Measurements from ENCODE around the gene RREB1. TPM values are rescaled to one million over a fixed set of nuclear protein-coding genes. Genes with fewer than 3 reads are reported as not detected.

The RREB1 gene
- total RNA-seq, 4 donors from 2014 or later = 73.9 to 214 (median 107) TPM

DNA sequence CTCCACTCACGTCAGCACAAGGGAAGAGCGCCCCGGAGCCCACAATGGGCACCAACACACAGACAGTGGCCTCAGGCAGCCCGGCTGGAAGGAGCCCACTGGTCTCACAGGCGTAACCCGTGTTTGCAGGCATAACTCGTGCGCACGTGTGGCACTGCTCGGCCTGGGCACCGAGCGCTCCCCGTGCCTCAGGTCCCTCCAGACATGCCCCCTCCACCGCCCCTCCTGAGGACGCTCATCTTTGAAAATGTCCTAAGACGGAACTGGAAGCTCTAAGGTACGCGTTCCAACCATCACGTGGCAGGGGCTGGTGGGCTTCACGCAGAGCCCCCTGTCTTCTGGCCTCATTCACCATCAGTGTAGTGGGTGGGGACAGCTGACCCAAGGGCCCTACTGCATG, 160.6 kb downstream of the RREB1 start:
- Histone ChIP-seq H3K27me3 (no peaks in the 10 kb centered on the region), H3K4me1 (no peaks in the 10 kb centered on the region), H3K4me3 (no peak overlapping the region), H3K36me3 (no peaks in the 10 kb centered on the region), H3K27ac (no peak overlapping the region), H3K9me3 (no peaks in the 10 kb centered on the region)
- DNase-seq = no peak
- no peak for TF ChIP-seq EP300 (IDR thresholded peaks at IDR 0.05; ENCODE audit: low read depth)
- TF ChIP-seq CTCF (IDR thresholded peaks at IDR 0.05) = no peak
- no peak for TF ChIP-seq POLR2A (IDR thresholded peaks at IDR 0.05)
- no peak for TF ChIP-seq POLR2AphosphoS5 (IDR thresholded peaks at IDR 0.05)
- WGBS, 2 donors (ENCODE audit: low coverage in 1 of 2) = 93% methylated on average over 18 of the region's 20 CpGs; no CpG with 5 or more reads in 1 of the 2 donors
- intact Hi-C loops (cut with DNase I; ENCODE audit: low total_unique reads) (no loop called here), in situ Hi-C loops (cut with MboI; ENCODE audit: low pct_ligation_motif_present in 1 of 4, low pct_unique_long_range_greater_than_20kb in 1 of 4, low sequenced_read_pairs in 3 of 4) (no loop called here)

- intact Hi-C loops (cut with DNase I; ENCODE audit: low total_unique reads) (no loop called here), in situ Hi-C loops (cut with MboI; ENCODE audit: low pct_ligation_motif_present in 1 of 4, low pct_unique_long_range_greater_than_20kb in 1 of 4, low sequenced_read_pairs in 3 of 4) (no loop called here)
- no peak for DNase-seq
- WGBS, 2 donors (ENCODE audit: low coverage in 1 of 2) = 93 to 100% methylated on average over 1 to 23 of the region's 23 CpGs
- H3K4me3 ChIP-seq = no peak overlapping the region
- H3K4me1 ChIP-seq = no peaks in the 10 kb centered on the region
- no peak overlapping the region for H3K27ac ChIP-seq
- H3K27me3 ChIP-seq = no peaks in the 10 kb centered on the region
- no peaks in the 10 kb centered on the region for H3K9me3 ChIP-seq
- H3K36me3 ChIP-seq = no peaks in the 10 kb centered on the region
- TF ChIP-seq CTCF (IDR thresholded peaks at IDR 0.05) (no peak), POLR2A (IDR thresholded peaks at IDR 0.05) (no peak), POLR2AphosphoS5 (IDR thresholded peaks at IDR 0.05) (no peak), EP300 (IDR thresholded peaks at IDR 0.05; ENCODE audit: low read depth) (no peak)
Measured at GRCh38 chr6:7268816-7269555, 161.2 kb downstream of the RREB1 start.

DNA sequence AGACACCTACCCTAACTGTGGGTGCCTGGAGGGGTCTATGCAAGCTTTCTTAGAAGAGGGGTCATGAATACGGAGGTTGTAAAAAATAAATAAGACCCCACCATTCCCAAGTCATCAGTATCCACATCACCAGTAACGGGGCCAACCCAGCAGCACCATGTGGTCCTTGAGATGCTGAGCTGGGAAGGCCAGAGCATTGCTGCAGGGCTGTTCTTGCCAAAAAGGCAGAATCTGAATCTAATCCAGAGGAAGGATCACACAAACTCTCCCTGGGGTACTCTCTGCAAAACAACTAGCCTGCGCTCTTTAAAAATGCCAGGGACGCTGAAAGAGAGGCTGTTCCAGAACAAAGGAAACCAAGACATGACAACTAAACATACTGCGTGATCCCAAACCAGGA, 162.1 kb downstream of the RREB1 start:
- H3K9me3 ChIP-seq = no peaks in the 10 kb centered on the region
- H3K27me3 ChIP-seq = no peaks in the 10 kb centered on the region
- no peak for DNase-seq
- in situ Hi-C loops (cut with MboI; ENCODE audit: low pct_ligation_motif_present in 1 of 4, low pct_unique_long_range_greater_than_20kb in 1 of 4, low sequenced_read_pairs in 3 of 4) (loop anchor here in 1 of 4 donors (10.0 kb wide), 1 partner anchor 345 kb away; no protein-coding TSS in a partner anchor), intact Hi-C loops (cut with DNase I; ENCODE audit: low total_unique reads) (no loop called here)
- H3K4me3 ChIP-seq = no peak overlapping the region
- 91% methylated on average over 5 of the region's 5 CpGs; no CpG with 5 or more reads in 1 of the 2 donors for WGBS, 2 donors (ENCODE audit: low coverage in 1 of 2)
- TF ChIP-seq POLR2AphosphoS5 (IDR thresholded peaks at IDR 0.05) (no peak), CTCF (IDR thresholded peaks at IDR 0.05) (no peak), POLR2A (IDR thresholded peaks at IDR 0.05) (no peak), EP300 (IDR thresholded peaks at IDR 0.05; ENCODE audit: low read depth) (no peak)
- H3K36me3 ChIP-seq = no peaks in the 10 kb centered on the region
- H3K27ac ChIP-seq = no peak overlapping the region
- H3K4me1 ChIP-seq = no peaks in the 10 kb centered on the region

GRCh38 chr6:7270320-7271204, 162.8 kb downstream of the RREB1 start:
- Histone ChIP-seq H3K9me3 (no peaks in the 10 kb centered on the region), H3K4me1 (no peaks in the 10 kb centered on the region), H3K4me3 (no peak overlapping the region), H3K27ac (no peak overlapping the region), H3K27me3 (no peaks in the 10 kb centered on the region), H3K36me3 (no peaks in the 10 kb centered on the region)
- DNase-seq = no peak
- in situ Hi-C loops (cut with MboI; ENCODE audit: low pct_ligation_motif_present in 1 of 4, low pct_unique_long_range_greater_than_20kb in 1 of 4, low sequenced_read_pairs in 3 of 4) = loop anchor here in 1 of 4 donors (10.0 kb wide), 1 partner anchor 344 kb away; no protein-coding TSS in a partner anchor
- WGBS, 2 donors (ENCODE audit: low coverage in 1 of 2) = 84 to 85% methylated on average over 10 to 16 of the region's 16 CpGs
- intact Hi-C loops (cut with DNase I; ENCODE audit: low total_unique reads) = no loop called here
- TF ChIP-seq POLR2A (IDR thresholded peaks at IDR 0.05) (no peak), CTCF (IDR thresholded peaks at IDR 0.05) (no peak), POLR2AphosphoS5 (IDR thresholded peaks at IDR 0.05) (no peak), EP300 (IDR thresholded peaks at IDR 0.05; ENCODE audit: low read depth) (no peak)

Data from transverse colon (tissue), 4 donors.